C4-2B (cell line): Measurements from ENCODE around the gene RASSF7.

Experiments
- CTCF ChIP-seq: fragments of 450-650 bp; conservative IDR thresholded peaks from 2 replicates; pipeline ENCODE4 v1.5.1; 2017; ENCODE audit warnings: mild to moderate bottlenecking
- ZFX ChIP-seq: fragments of 450-650 bp; IDR thresholded peaks from 2 replicates; pipeline ENCODE4 v1.6.1; 2017

- TF ChIP-seq CTCF: no peak
- TF ChIP-seq ZFX: no peak
These were observed 44.7 kb downstream of the RASSF7 start for GRCh38 chr11:605286-606129.
